Measurements from ENCODE around the gene BUB1B.

Gene BUB1B

GRCh38 chr15:40242213-40242599, 81.3 kb downstream of the BUB1B start:
- DNase-seq, result no peak

- DNase-seq, result no peak
Observed at GRCh38 chr15:40242601-40243000, 81.7 kb downstream of the BUB1B start.

GRCh38 chr15:40243126-40243810, 82.4 kb downstream of the BUB1B start:
- no peak for DNase-seq

DNA sequence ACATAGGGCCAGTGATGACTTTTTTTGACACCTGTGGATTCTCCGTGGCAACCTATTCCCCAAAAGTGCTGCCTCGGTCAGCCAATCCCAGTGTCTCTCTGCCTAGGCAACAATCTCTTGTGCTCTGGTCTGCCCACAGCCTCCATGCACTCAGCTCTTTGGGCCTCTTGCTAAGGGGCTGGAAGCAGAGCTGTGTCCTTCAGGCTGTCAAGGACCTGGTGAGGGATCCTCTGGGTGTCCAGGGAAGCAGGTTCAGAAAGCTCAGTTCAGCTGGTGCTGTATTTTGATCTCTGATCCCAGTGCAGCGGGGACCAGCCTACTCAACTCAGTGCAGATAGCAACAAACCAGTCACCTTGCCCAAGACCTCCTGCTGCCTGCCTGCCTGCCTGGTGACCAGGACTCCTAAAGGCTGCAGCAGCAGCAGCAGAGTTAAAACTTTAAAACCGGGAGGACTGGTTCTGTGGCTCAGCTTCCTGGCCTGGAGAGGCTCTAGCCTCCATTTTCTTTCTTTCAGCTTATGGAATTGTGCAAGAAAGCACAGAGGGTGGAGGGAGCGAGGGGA, 84.2 kb downstream of the BUB1B start:
- no peak for DNase-seq

- DNase-seq, result no peak
Observed at GRCh38 chr15:40245666-40246450, 85.0 kb downstream of the BUB1B start.

DNA sequence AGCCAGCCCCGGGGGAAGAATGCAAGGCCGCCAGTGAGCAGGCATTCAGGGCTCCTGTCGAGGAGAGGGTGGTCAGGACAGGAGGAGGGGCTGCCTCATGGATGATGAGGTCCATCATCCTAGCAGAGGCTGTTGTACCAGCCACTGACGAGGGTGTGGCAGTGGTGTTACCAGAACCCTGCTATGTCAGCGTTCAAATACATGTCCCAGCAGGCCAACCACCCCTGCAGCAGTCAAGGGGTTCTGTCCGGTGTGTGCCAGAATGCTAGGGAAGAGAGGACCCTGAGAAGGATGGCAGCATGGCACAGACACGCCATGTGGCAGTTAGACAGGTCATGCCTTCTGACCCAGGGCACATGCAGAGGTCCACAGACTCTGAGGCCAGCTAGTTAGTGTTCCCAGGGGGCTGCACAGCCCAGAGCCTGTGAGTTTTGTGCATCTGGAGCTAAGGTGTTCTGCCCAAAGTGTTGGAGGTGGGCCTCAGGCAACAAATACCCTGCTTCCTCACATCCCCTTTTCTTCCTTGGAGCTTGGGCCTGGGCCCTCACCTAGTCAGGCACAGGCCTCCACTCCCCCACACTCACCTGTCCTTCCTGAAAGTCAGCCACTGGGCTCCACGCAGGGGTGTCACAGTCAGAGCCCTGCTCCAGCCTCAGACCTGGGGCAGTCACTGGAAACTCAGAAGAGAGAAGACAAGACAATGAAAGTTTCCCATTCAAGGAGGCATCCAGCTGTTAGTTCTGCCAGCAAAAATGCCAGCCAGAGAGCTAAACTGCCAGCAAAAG, 85.8 kb downstream of the BUB1B start:
- DNase-seq, result no peak

DNA sequence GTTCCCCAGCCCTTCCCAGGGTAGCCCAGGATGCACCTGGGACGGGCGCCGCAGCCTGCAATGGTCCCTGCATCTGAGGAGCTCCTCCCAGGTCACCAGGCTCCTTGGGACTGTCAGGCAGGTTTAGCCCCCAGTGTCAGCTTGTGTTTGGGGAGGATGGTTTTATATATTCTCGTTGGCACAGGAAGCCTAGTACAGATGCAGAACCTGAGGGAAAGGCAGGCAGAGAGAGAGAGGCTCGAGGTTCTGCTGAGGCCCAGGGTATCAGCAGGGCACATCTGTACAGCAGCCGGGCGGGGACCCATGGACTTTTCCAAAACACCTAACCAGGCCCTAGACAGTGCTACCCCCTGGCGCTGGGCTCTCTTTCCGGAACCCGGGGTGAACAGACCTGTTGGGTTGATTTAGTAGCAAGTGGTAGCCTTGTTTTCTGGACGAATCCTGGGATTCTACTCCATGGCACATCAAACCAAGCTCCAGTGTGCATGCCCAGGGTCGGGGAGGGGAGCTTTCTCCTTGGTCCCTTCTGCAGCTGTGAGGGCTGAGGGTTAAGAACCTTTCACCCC, 86.6 kb downstream of the BUB1B start:
- no peak for DNase-seq

GRCh38 chr15:40248006-40248783, 87.3 kb downstream of the BUB1B start:
- DNase-seq, result no peak

- DNase-seq, result no peak
Observed at GRCh38 chr15:40249477-40250303, 88.8 kb downstream of the BUB1B start.

- no peak for DNase-seq
Observed at GRCh38 chr15:40250304-40250656, 89.4 kb downstream of the BUB1B start.

GRCh38 chr15:40250771-40251483, 90.1 kb downstream of the BUB1B start:
- no peak for DNase-seq

DNA sequence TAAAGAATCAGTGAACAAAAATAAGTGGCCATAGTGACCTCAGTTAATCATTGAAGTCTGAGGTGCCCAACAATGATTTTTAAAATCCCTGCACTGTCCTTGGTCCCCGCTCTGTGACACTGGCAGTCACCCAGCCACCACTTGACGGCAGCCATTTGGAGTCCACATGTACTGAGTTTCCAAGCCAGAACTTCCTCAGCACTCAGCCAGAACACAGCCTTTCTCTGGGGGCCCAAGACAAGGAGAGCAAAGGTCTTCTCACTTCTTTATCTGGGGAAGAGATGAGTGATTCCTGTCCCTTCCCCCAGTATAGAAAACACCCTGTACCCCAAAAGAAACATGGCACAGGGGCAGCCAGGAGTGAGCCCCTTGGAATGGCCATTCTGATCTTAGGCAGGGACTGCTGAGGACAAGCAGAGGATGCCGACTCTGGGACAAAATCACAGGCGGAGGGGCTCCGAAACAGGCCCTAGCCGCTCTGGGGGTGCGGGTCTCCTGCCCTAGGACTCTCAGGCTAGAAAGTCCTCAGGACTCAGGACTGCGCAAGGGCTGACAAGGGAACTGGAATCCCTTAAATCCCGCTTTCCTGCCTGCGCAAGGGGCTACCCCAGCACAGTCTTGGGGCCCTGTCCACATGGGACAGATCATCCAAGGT, 90.7 kb downstream of the BUB1B start:
- DNase-seq, result no peak

GRCh38 chr15:40252141-40252437, 91.2 kb downstream of the BUB1B start:
- no peak for DNase-seq

GRCh38 chr15:40252438-40253166, 91.7 kb downstream of the BUB1B start:
- peak in 1 of 2 donors; percentile 30 for DNase-seq

DNA sequence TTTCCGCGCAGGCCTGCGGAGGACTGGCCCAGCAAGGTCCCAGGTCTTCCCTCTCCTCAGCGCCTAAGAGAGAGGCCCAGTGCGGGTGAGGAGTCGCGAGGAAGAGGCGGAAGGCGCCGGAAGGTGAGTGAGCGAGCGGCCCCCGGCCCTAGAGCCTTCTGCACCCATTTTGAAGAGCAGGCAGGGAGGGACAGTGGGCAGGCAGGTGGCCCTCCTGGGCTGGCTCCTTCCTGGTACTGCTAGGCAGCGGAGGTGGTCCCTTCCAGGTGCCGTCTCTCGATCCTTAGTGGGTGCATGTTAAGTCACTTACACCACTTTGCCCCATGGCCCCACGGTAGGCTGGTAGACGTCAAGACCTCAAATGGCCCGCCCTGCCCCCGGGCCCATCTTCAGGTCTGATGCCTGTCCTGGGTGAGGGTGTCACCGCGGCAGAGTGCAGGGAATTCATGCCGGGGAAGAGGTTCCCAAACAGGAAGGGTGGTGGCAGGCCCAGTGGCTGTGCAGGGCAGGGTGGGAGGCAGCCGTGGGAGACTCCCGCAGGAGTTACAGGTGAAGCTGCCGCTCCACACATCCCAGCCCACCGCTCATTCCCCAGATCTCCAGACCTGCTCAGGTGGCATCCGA, 92.4 kb downstream of the BUB1B start:
- DNase-seq, result no peak

DNA sequence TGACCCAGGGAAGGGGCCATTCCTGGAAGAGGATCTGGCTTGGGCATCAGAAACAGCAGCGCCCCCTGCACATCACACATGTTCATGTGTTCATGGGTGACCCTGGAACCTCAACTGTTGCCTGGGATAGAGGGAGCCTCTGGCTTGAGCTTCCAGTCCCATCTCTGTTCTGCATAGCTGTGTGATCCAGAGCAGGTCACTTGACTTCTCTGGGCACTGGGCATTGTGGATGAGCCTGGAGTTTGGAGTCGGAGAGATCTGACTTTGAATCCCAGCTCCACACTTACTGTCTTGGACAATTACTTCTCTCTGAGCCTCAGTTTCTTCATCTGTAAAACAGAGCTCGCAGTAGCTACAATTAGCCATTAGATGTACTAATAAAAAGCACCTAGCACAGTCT, 93.6 kb downstream of the BUB1B start:
- DNase-seq, result no peak

GRCh38 chr15:40255033-40255432, 94.2 kb downstream of the BUB1B start:
- DNase-seq, result no peak

- no peak for DNase-seq
Observed at GRCh38 chr15:40256638-40257235, 95.9 kb downstream of the BUB1B start.

All from stimulated activated CD4-positive, alpha-beta T cell treated with anti-CD3 and anti-CD28 coated beads, Interleukin-2, amount 100 ng/mL, for 24 hours (primary cell).